Fibroblast of gingiva (primary cell): ENCODE results near the gene COL18A1.
"Not testable (repeated sequence)": the region's sequence is repeated elsewhere in the genome, so short reads cannot be mapped to it uniquely, and the experiment has no call there.

Experiments used
- DNase-seq: peaks from one replicate; pipeline ENCODE4 v3.0.0-alpha.2; 2011; ENCODE audit warnings: low read depth

The COL18A1 gene

GRCh38 chr21:45494851-45495680, 90.1 kb downstream of the COL18A1 start:
- no peak for DNase-seq

GRCh38 chr21:45496151-45496967, 91.4 kb downstream of the COL18A1 start:
- DNase-seq: no peak

GRCh38 chr21:45496968-45497845, 92.2 kb downstream of the COL18A1 start:
- no peak for DNase-seq

- no peak for DNase-seq
These were observed 93.1 kb downstream of the COL18A1 start for GRCh38 chr21:45497846-45498645.

GRCh38 chr21:45498646-45499000, 93.7 kb downstream of the COL18A1 start:
- no peak for DNase-seq

GRCh38 chr21:45499201-45499750, 94.3 kb downstream of the COL18A1 start:
- DNase-seq: no peak

GRCh38 chr21:45499970-45500577, 95.1 kb downstream of the COL18A1 start:
- DNase-seq: no peak

- DNase-seq: not testable (repeated sequence)
These were observed 96.4 kb downstream of the COL18A1 start for GRCh38 chr21:45501081-45502005.

- DNase-seq: no peak
These were observed 97.0 kb downstream of the COL18A1 start for GRCh38 chr21:45502006-45502345.

- DNase-seq: no peak
These were observed 97.6 kb downstream of the COL18A1 start for GRCh38 chr21:45502600-45502999.

GRCh38 chr21:45503226-45503625, 98.3 kb downstream of the COL18A1 start:
- not testable (repeated sequence) for DNase-seq

- no peak for DNase-seq
These were observed 99.1 kb downstream of the COL18A1 start for GRCh38 chr21:45504021-45504515.

- no peak for DNase-seq
These were observed 99.8 kb downstream of the COL18A1 start for GRCh38 chr21:45504516-45505415.

- no peak for DNase-seq
These were observed 100.6 kb downstream of the COL18A1 start for GRCh38 chr21:45505416-45506021.

GRCh38 chr21:45506241-45506817, 101.4 kb downstream of the COL18A1 start:
- DNase-seq: no peak

- no peak for DNase-seq
These were observed 102.0 kb downstream of the COL18A1 start for GRCh38 chr21:45506836-45507522.

GRCh38 chr21:45507523-45507875, 102.5 kb downstream of the COL18A1 start:
- DNase-seq: no peak
